Motor neuron (in vitro differentiated cells): ENCODE measurements around the gene HCN4. TPM values are rescaled to one million over a fixed set of nuclear protein-coding genes. Genes with fewer than 3 reads are reported as not detected.

Source experiments
- ATAC-seq, 8 experiments: fragments of 200-7000 bp; cut with Tn5 transposase; replicated peaks in 6 of 8; 2 replicates each; pipeline ENCODE4 v1.8.0; 2021; ENCODE audit warnings: mild to moderate bottlenecking in 8 of 8, moderate library complexity in 8 of 8
- H3K27ac ChIP-seq, 2 donors: fragments of 250-450 bp; sonication (Bioruptor Pico); 2 replicates each; pipeline ENCODE4 v1.9.0; 2021; ENCODE audit warnings: antibody characterized with exemption in 2 of 2, mild to moderate bottlenecking in 2 of 2, moderate library complexity in 1 of 2
- H3K4me1 ChIP-seq, 2 donors: fragments of 250-450 bp; sonication (Bioruptor Pico); replicated peaks in 1 of 2; 2 replicates each; pipeline ENCODE4 v1.6.1; 2021; ENCODE audit warnings: antibody characterized with exemption in 2 of 2, mild to moderate bottlenecking in 2 of 2, moderate library complexity in 1 of 2
- H3K4me3 ChIP-seq, 5 donors: fragments of 250-450 bp; sonication (Bioruptor Pico); 2 replicates each; pipeline ENCODE4 v1.9.0; 2021; ENCODE audit warnings: antibody characterized with exemption in 5 of 5, mild to moderate bottlenecking in 5 of 5, moderate library complexity in 4 of 5
- WGBS, 10 experiments: fragments of 450-650 bp; shearing (Covaris generic); methylation state at CpG; one replicate each; pipeline ENCODE4 v1.0.0; 2022; 5-methylcytosine and 5-hydroxymethylcytosine counted together
- in situ Hi-C, 9 experiments: fragments of 400-800 bp; cut with MboI; loops; one replicate each; pipeline ENCODE4 v1.15.0; 2021; ENCODE audit warnings: low sequenced_read_pairs in 9 of 9, low pct_unique_long_range_greater_than_20kb in 2 of 9; ENCODE audit not compliant: unreplicated experiment in 9 of 9
- total RNA-seq, 8 experiments: library from RNA; unstranded; fragments of 300-600 nt; gene quantifications; 2 replicates each; pipeline versions ENCODE4 v1.2.3 to v1.2.4, GENCODE V29; 2022

Gene HCN4
- total RNA-seq, 8 experiments from 2014 or later = 0.35 to 6.6 (median 3.3) TPM

DNA sequence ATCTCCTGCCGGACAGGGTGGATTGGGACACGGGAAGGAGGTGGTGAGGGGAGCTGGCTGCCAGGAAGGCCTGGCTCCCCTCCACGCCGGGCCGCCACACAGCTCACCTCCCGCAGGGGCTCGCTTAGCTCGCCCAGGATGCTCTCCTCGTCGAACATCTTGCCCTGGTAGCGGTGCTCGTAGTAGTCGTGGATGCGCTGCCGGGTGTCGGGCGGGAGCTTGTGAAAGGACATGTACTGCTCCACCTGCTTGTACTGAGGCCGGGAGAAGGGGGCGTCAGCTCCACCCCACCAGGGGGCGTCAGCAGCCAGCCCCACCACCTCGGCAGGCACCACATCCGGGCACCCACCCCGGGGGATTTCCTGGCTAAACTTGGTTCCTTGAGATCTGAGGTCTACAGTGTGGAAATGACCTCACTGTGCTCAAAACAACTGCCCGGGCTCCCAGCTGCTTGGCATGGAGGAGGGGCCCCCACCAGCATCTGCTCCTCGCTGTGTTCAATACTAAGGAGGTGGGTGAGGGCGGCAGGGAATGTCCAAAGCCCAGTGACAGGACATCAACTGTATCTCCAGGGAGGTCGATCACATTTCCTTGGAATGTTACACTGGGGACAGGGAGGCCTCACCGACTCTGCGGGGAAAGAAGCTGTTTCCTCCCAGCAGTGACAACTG, 43.4 kb downstream of the HCN4 start:
- Histone ChIP-seq H3K27ac (peak overlapping the region in 1 of 2 donors; percentile 49), H3K4me1 (peaks cover 9 to 16% of the 10 kb centered on the region in 2 donors), H3K4me3 (no peak overlapping the region)
- in situ Hi-C loops = no loop called here
- WGBS, 10 experiments = 20 to 90% (median 40%) methylated on average over 1 to 2 of the region's 29 CpGs; no CpG with 5 or more reads in 7 of the 10 experiments
- ATAC-seq = peak in 3 of 8 experiments; percentile 14 to 60 (median 20)

DNA sequence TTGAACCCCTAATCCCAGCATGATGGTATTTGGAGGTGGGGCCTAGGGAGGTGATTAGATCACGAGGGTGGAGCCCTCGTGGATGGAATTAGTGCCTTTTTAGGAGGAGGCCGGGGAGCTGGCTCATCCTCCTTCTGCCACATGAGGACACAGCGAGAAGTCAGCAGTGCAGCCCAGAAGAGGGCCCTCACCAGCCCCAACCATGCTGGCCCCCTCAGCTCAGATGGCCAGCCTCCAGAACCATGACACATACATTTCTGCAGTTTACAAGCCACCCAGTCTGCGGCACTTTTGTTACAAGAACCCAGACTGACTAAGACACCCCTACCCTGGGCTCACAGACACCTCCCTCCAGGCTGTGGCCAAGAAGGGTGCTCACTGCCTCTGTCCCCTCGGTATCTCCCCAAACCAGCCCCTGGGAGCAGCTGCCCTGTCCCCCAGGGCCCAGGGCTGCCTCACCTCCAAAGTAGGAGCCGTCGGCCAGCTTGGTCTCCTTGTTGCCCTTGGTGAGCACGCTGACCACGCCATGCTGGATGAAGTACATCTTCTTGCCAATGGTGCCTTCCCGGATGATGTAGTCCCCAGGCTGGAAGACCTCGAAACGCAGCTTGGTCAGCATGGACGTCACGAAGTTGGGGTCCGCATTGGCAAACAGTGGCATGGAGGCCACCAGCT, 44.1 kb downstream of the HCN4 start:
- in situ Hi-C loops = loop anchor here in 7 of 9 experiments (25.0 kb wide), 4 partner anchors 213 to 388 kb away; partner anchors contain the start of gene CD276 (in 4 of the 7)

DNA sequence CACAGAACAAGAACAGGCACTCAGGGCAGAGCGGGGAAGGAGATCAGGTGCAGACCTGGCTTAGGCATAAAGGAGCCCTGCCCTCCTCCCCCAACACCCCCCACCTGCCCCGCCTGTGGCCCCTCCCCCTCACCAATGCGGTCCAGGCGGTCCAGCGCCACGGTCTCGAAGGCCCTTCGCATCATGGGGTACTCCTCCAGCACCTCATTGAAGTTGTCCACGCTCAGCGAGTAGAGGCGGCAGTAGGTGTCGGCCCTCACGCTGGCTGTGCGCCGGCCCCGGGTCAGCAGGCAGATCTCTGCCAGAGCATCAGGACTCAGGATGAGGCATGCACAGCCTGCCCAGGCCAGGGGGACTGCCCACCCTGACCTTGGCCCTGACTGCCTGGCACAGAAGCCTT, 44.8 kb downstream of the HCN4 start:
- H3K27ac ChIP-seq = no peak overlapping the region
- in situ Hi-C loops = loop anchor here in 7 of 9 experiments (25.0 kb wide), 4 partner anchors 213 to 388 kb away; partner anchors contain the start of gene CD276 (in 4 of the 7)
- no peak overlapping the region for H3K4me3 ChIP-seq
- H3K4me1 ChIP-seq = peaks cover 22 to 25% of the 10 kb centered on the region in 2 donors
- 93 to 100% methylated on average over 1 to 6 of the region's 16 CpGs; no CpG with 5 or more reads in 8 of the 10 experiments for WGBS, 10 experiments
- no peak for ATAC-seq

More for the DNA sequence above, 44.1 kb downstream of the HCN4 start:
- H3K4me3 ChIP-seq = no peak overlapping the region
- H3K27ac ChIP-seq = no peak overlapping the region
- no peak for ATAC-seq
- peaks cover 15 to 19% of the 10 kb centered on the region in 2 donors for H3K4me1 ChIP-seq
- 76 to 100% (median 100%) methylated on average over 1 to 5 of the region's 16 CpGs; no CpG with 5 or more reads in 3 of the 10 experiments for WGBS, 10 experiments

DNA sequence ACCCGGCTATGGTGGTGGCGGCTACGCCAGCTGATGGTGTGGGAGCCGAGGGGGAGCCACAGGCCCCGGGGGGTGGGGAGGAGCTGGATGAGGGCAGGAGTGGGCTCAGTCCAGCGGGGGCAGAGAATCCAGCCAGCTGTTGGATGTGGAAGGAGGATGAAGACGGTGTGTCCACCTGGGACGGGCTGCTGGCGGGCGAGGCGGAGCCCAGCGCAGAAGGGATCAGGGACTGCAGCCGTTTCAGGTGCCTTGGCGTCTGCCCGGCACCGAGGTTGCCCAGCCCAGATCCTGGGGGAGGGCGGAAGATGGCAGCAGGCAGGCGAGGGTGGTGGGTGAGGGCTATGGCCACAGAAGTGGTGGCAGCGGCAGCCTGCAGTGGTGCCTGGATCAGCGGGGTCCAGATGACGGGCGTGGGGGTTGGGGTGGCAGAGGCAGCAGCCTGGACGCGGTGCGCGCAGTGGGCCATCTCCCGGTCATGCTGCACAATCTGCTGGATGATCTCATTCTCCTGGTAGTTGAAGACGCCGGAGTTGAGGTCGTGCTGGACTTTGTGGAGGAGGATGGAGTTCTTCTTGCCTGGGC, 45.3 kb downstream of the HCN4 start:
- Histone ChIP-seq H3K27ac (no peak overlapping the region), H3K4me3 (no peak overlapping the region), H3K4me1 (peaks cover 27 to 29% of the 10 kb centered on the region in 2 donors)
- in situ Hi-C loops = loop anchor here in 7 of 9 experiments (25.0 kb wide), 4 partner anchors 214 to 389 kb away; partner anchors contain the start of gene CD276 (in 4 of the 7)
- 100% methylated on average over 2 to 3 of the region's 30 CpGs; no CpG with 5 or more reads in 8 of the 10 experiments for WGBS, 10 experiments
- ATAC-seq = no peak

DNA sequence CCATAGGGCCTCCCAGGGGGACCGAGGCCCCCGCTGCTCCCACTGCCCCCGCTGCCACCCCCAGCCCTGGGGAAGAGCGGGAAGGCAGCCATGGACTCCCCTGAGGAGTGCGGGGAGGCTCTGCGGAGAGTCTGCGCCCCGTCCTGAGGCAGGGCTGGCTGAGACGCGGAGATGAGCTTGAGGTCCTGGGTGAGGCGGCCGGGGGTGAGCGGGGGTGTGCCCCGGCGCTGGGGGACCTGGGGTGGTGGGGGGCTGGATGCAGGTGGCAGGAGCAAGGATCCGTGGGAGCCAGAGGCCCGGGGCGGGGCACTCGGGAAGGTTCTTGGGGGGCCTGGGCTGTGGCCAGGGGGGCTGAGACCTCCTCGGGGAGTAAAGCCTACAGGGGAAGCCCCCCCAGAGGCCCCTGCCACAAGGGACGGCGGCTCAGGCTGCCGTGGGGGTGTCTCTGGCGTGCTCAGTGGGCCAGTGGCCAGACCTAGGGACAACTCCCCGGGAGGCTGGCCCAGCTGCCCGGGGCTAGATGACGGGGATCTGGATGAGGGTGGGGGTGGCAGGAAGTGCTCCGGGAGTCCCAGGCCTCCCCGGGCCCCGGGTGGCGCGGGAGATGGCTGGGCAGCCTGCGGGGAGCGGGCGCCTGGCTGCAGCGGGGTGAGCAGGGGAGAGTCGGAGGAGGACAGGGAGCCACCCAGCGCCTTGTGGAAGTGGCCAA, 45.9 kb downstream of the HCN4 start:
- H3K27ac ChIP-seq = no peak overlapping the region
- in situ Hi-C loops = loop anchor here in 7 of 9 experiments (25.0 kb wide), 4 partner anchors 214 to 389 kb away; partner anchors contain the start of gene CD276 (in 4 of the 7)
- H3K4me1 ChIP-seq = peaks cover 33 to 35% of the 10 kb centered on the region in 2 donors
- 90% methylated on average over 2 of the region's 38 CpGs; no CpG with 5 or more reads in 9 of the 10 experiments for WGBS, 10 experiments
- no peak for ATAC-seq
- H3K4me3 ChIP-seq = no peak overlapping the region

DNA sequence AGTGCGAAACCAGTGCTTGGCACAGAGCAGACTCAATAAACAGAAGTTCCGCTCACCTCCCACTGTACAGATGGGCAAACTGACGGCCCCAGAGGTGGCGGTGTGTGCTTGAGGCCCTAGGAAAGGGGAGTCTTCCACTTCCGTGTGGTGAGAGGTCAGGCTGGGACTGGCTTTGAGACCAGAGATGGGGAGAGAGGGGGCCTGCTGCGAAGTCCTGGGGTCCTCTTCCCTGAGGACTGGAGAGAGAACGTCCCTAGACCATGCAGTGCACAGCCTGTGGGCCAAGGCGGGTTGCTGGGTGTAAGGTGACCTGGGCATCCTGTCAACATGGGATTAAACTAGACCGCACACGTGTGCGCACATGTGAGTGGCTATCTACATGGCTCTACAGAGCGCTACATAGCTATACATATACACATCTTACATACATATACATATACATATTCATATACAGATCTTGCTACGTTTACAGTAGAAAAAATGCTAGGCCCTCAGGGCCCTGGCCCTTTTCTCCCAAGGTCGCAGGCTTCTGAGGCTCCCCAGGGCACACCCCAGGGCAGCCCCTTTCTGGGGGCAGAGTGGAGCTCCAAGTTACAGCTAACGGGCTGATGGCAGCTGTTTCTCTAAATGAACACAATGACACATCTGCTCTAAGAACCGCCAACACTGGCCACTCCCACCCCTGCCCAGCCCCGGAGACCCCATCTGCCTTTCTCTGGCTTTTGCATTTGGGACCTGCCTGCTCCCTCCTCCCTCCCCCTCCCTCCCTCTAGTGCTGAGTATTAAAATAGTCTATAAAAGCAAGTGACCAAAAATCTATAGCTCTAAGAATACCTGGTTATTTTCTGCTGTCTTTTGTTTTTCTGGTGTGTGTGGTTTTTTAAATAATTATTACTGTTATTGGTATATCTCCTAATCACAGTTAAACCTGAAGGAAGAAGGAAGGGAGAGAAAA, 47.0 kb downstream of the HCN4 start:
- in situ Hi-C loops = loop anchor here in 7 of 9 experiments (25.0 kb wide), 4 partner anchors 216 to 391 kb away; partner anchors contain the start of gene CD276 (in 4 of the 7)
- 20 to 94% (median 55%) methylated on average over 1 to 9 of the region's 17 CpGs; no CpG with 5 or more reads in 2 of the 10 experiments for WGBS, 10 experiments
- Histone ChIP-seq H3K4me1 (peaks cover 39 to 40% of the 10 kb centered on the region in 2 donors), H3K27ac (peak overlapping the region in 1 of 2 donors; percentile 17), H3K4me3 (no peak overlapping the region)
- peak in 4 of 8 experiments; percentile 15 to 74 (median 36) for ATAC-seq

DNA sequence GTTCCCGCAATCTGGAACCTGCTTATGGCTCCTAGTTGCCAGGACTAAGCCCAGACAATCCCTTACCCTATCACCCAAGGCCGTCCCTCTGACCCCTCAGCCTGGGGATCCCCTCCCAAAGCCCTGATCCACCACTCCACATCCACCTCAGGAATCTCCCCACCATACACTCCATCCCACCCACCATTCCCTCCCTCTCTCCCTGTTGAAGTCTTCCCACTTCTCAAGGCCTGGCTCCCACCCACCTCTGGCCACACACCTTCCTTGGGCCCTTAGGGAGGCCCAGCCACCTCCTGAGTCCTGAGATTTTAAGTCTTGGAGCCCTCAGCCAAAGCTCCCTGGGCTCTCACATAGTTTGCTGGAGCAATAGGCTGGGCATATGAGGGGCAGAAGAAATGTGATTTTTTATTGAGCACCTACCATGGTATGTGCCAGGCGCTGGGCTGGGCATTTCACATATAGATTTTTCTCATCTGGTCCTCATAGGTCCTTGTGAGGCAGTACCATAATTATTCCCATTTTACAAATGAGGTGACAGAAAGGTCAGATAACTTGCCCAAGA, 48.1 kb downstream of the HCN4 start:
- in situ Hi-C loops = loop anchor here in 7 of 9 experiments (25.0 kb wide), 4 partner anchors 217 to 392 kb away; partner anchors contain the start of gene CD276 (in 4 of the 7)
- Histone ChIP-seq H3K4me3 (no peak overlapping the region), H3K4me1 (peaks cover 37 to 40% of the 10 kb centered on the region in 2 donors), H3K27ac (no peak overlapping the region)
- WGBS, 10 experiments = 0 to 100% (median 100%) methylated on average over 1 of the region's 3 CpGs; no CpG with 5 or more reads in 7 of the 10 experiments
- no peak for ATAC-seq

DNA sequence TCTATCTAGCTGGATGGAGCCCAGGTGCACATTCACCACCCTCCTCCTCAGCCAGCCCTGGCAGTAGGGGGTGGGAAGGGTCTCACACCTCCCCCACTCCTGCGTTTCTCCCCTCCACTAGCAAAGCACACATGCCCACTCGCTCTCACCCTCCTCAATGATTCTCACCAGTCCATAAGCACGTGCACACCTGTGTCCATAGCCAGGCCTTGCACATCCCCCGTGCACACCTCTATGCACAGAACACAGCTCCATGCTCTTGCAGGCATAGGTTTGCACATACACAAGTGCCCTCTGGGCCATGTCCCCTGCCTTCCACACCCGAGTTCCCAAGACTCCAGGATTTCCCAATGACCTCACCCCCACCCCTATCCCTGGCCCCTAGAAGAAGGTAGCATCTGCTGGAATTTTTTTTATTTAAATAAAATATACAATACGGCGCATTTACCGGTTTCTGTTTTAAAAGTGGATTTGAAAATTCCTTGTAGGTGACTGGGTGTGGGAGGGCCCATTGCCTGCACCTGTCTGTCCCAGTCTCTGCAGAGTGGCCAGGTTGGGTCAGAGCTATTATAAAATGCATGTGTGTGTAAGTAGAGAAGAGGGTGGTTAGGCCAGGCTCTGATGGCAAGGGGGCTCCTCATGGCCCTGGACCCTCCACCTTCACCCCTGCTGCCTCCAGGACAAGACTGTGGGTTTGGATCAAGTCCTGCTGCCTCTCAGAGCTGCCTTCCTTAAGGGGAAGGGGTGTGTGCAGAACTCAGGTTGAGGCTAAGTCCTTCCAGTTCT, 49.1 kb downstream of the HCN4 start:
- no peak for ATAC-seq
- no peak overlapping the region for H3K4me3 ChIP-seq
- H3K4me1 ChIP-seq = peaks cover 33 to 40% of the 10 kb centered on the region in 2 donors
- in situ Hi-C loops = loop anchor here in 7 of 9 experiments (25.0 kb wide), 4 partner anchors 218 to 393 kb away; partner anchors contain the start of gene CD276 (in 4 of the 7)
- H3K27ac ChIP-seq = peak overlapping the region in 1 of 2 donors; percentile 54
- WGBS, 10 experiments = 63 to 100% (median 85%) methylated on average over 1 to 6 of the region's 8 CpGs; no CpG with 5 or more reads in 6 of the 10 experiments

DNA sequence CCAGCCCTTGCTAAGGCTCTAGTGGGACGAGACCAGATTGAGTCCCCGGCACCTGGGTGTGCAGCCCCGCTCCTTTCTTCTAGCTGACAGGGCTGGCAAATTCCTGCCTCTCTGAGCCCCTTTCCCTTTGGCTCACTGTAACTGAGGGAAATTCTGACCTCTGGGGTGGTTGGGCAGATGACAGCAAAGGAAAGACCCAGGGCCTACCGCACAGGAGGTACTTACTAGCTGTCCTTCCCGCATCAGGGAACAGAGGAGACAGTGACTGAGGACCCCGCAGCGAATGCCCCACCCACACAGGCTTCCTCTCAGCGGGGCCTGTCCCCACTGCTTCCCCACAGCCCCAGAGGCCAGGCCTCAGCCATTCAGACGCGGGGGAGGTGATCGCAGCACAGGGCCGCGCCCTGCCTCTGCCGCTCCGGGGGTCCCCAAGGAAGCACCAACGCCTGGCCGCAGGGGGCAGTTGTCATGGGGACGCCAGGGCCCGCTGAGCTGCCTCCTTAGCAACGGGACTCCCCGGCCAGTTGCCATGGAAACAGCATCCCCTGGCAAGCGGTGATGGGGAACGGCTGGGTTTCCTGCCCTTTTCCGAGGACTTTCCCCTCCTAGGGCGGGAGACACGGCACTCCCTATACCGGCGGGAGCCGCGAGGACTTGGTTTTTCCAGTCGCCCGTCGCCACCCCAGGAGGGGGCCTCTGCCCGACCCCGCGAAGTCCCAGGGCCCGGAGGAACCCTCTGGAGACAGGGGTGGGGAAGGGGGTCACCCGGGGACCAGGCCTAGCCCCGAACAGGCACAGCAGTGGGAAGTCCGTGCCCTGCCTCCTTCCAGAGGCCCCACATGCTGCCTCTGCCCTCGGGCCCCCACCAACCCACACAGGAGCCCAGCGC, 50.1 kb downstream of the HCN4 start:
- Histone ChIP-seq H3K27ac (peak overlapping the region; percentile 60), H3K4me3 (peak overlapping the region in 1 of 5 donors; percentile 17), H3K4me1 (peaks cover 33 to 40% of the 10 kb centered on the region in 2 donors)
- in situ Hi-C loops = loop anchor here in 7 of 9 experiments (25.0 kb wide), 4 partner anchors 219 to 394 kb away; partner anchors contain the start of gene CD276 (in 4 of the 7)
- peak; percentile 21 to 89 (median 86) for ATAC-seq
- WGBS, 10 experiments = 14 to 67% methylated on average over 1 to 11 of the region's 42 CpGs; no CpG with 5 or more reads in 8 of the 10 experiments
